Measurements from ENCODE around the gene ATP13A5.

GRCh38 chr3:193317682-193318300 is 60.8 kb downstream of the ATP13A5 start:
- no peak for TF ChIP-seq CTCF (IDR thresholded peaks at IDR 0.05; ENCODE audit: borderline replicate concordance, extremely low read depth, low read length, poor library complexity, severe bottlenecking)
- no peak for TF ChIP-seq EZH2 (IDR thresholded peaks at IDR 0.05; ENCODE audit: borderline replicate concordance, low read depth, low read length, severe bottlenecking)
